Endothelial cell of umbilical vein (primary cell): ENCODE data around the gene RALGAPB. TPM values are rescaled to one million over a fixed set of nuclear protein-coding genes. Genes with fewer than 3 reads are reported as not detected.
A peak's percentile ranks its signal among the peaks of the same experiment; 100 is the strongest.

ENCODE experiments used
- BruUV-seq: library from RNA; stranded (reverse); fragments of 400-500 nt; replicated peaks from 2 replicates; lab custom pipeline; 2021; lab: Mats Ljungman, UMichigan
- CTCF ChIA-PET: fragments of 300-600, 350-600 bp; sonication (Branson Sonifier 250); formaldehyde crosslinking; loops from one replicate; lab custom pipeline; 2021; ENCODE audit warnings: antibody characterized with exemption, inconsistent platforms; lab: Charles Lee
- POLR2A ChIA-PET: fragments of 300-600, 350-600 bp; sonication (Branson Sonifier 250); formaldehyde crosslinking; loops from one replicate; lab custom pipeline; 2021; ENCODE audit warnings: antibody characterized with exemption, inconsistent platforms; lab: Charles Lee
- DNase-seq: peaks from one replicate; pipeline ENCODE4 v3.0.0-alpha.2; 2011; ENCODE audit warnings: low read depth, low spot score
- FAIRE-seq: peaks from 2 replicates; lab custom pipeline; 2011; peaks lifted over from hg19 to GRCh38; lab: Jason Lieb, UNC
- H2AFZ ChIP-seq: 2 replicates; pipeline ENCODE4 v1.6.0; 2012; ENCODE audit warnings: low read depth, low read length, control low read depth, inconsistent platforms
- H3K27ac ChIP-seq: 2 replicates; pipeline ENCODE4 v1.5.1; 2011; ENCODE audit warnings: low read depth, mild to moderate bottlenecking, control low read depth, low read length, moderate library complexity; ENCODE audit not compliant: insufficient read depth
- H3K27me3 ChIP-seq, 2 experiments: 2 replicates each; pipeline versions ENCODE4 v1.6.0 to v1.6.1; 2011; ENCODE audit warnings: low read length in 2 of 2, mixed read lengths in 1 of 2; ENCODE audit not compliant: control insufficient read depth in 2 of 2, insufficient read depth in 2 of 2
- H3K36me3 ChIP-seq, 2 experiments: 2 replicates in 1 of 2; 3 replicates in 1 of 2; pipeline ENCODE4 v1.5.1; 2011; ENCODE audit warnings: low read length in 2 of 2, mild to moderate bottlenecking in 1 of 2, moderate library complexity in 1 of 2; ENCODE audit not compliant: control insufficient read depth in 2 of 2, insufficient read depth in 2 of 2; ENCODE audit errors: extremely low read depth in 1 of 2
- H3K4me1 ChIP-seq: 3 replicates; pipeline ENCODE4 v1.5.1; 2011; ENCODE audit warnings: mild to moderate bottlenecking, low read length; ENCODE audit not compliant: control insufficient read depth, insufficient read depth; ENCODE audit errors: extremely low read depth
- H3K4me2 ChIP-seq: 2 replicates; pipeline ENCODE4 v1.6.1; 2011; ENCODE audit warnings: low read length, control low read depth, mixed read lengths; ENCODE audit not compliant: insufficient read depth
- H3K4me3 ChIP-seq, 3 experiments: fragments of 200-600 bp in 1 of 3; sonication (generic), shearing (Covaris generic) in 1 of 3; replicated peaks in 1 of 3; 2 replicates each; pipeline ENCODE4 v1.5.1; 2011 to 2016; ENCODE audit warnings: control low read depth in 3 of 3, low read length in 3 of 3, mild to moderate bottlenecking in 2 of 3, inconsistent platforms in 1 of 3, low read depth in 1 of 3, moderate library complexity in 1 of 3; ENCODE audit not compliant: insufficient read depth in 1 of 3
- H3K79me2 ChIP-seq: 2 replicates; pipeline ENCODE4 v1.6.0; 2012; ENCODE audit warnings: low read length, inconsistent platforms; ENCODE audit not compliant: control insufficient read depth, insufficient read depth
- H3K9ac ChIP-seq: replicated peaks from 2 replicates; pipeline ENCODE3; 2011; ENCODE audit warnings: low read length, control low read depth; ENCODE audit not compliant: insufficient read depth; ENCODE audit errors: extremely low read depth
- H3K9me1 ChIP-seq: replicated peaks from 3 replicates; pipeline ENCODE4 v1.6.0; 2011; ENCODE audit warnings: mild to moderate bottlenecking, low read length; ENCODE audit not compliant: control insufficient read depth, insufficient read depth; ENCODE audit errors: extremely low read depth
- H3K9me3 ChIP-seq: replicated peaks from 2 replicates; pipeline ENCODE4 v1.5.1; 2012; ENCODE audit warnings: low read length, inconsistent platforms; ENCODE audit not compliant: control insufficient read depth, insufficient read depth
- H4K20me1 ChIP-seq: replicated peaks from 2 replicates; pipeline ENCODE3; 2011; ENCODE audit warnings: mild to moderate bottlenecking, low read length; ENCODE audit not compliant: control insufficient read depth, insufficient read depth; ENCODE audit errors: extremely low read depth
- CTCF ChIP-seq, 2 donors: IDR thresholded peaks; 1 replicate in 1 of 2; 2 replicates in 1 of 2; pipeline ENCODE4 v1.5.1; 2011; ENCODE audit warnings: low read length in 2 of 2, mild to moderate bottlenecking in 2 of 2, moderate library complexity in 2 of 2, control low read depth in 1 of 2, inconsistent platforms in 1 of 2, low read depth in 1 of 2; ENCODE audit not compliant: insufficient read depth in 1 of 2; ENCODE audit errors: extremely low read depth in 1 of 2
- MAX ChIP-seq: IDR thresholded peaks from 2 replicates; pipeline ENCODE4 v1.6.1; 2011; ENCODE audit not compliant: insufficient read depth, insufficient read length
- POLR2AphosphoS5 ChIP-seq: IDR thresholded peaks from 2 replicates; pipeline ENCODE4 v1.6.1; 2012; ENCODE audit warnings: low read depth, mild to moderate bottlenecking, control low read depth, low read length, moderate library complexity; ENCODE audit not compliant: insufficient read depth
- dilution Hi-C: fragments of 300-500 bp; cut with MboI; formaldehyde crosslinking; loops from one replicate; pipeline ENCODE4 v1.15.0; 2019; ENCODE audit warnings: low sequenced_read_pairs; ENCODE audit not compliant: extremely low pct_ligation_motif_present
- intact Hi-C: fragments of 100-400 bp; cut with micrococcal nuclease; formaldehyde crosslinking; loops from one replicate; pipeline ENCODE4 v1.10.0; 2022
- polyA plus RNA-seq, 4 experiments: library from polyadenylated mRNA; depleted of rRNA in 3 of 4; stranded (reverse) in 3 of 4; unstranded in 1 of 4; fragments of >200 nt; gene quantifications; 2 replicates each; pipeline versions ENCODE4 v1.2.1 to v1.2.3, GENCODE V29; 2011 to 2012; ENCODE audit warnings: missing spikeins in 1 of 4
- total RNA-seq: library from RNA; stranded (reverse); gene quantifications from 2 replicates; pipeline ENCODE4 v1.2.3, GENCODE V29; 2021

RALGAPB gene
- total and polyA plus RNA-seq, 2 donors (not counting 3 experiments of a cell fraction or from before 2014, with no cell fraction given), result 12.8 to 38.7 TPM

GRCh38 chr20:38601216-38602184, 128.9 kb downstream of the RALGAPB start, which contains the start of gene ARHGAP40:
ARHGAP40 (plus strand) TSS chr20:38601809.
- Histone ChIP-seq H3K4me3 (peak within 1 kb of the TSS in 1 of 3 experiments; percentile 5), H3K4me2 (peak within 1 kb of the TSS; percentile 31)

More at GRCh38 chr20:38601216-38602184, 128.9 kb downstream of the RALGAPB start, which contains the start of gene ARHGAP40:
- peak; percentile 46 for FAIRE-seq
- DNase-seq, result no peak
- BruUV-seq, result no TSS peak
- intact Hi-C loops (no loop called here), dilution Hi-C loops (no loop called here)
- Histone ChIP-seq H3K27ac (no peak within 1 kb of the TSS), H2AFZ (peak within 1 kb of the TSS; percentile 84), H3K9me1 (no peaks in the 10 kb centered on the region), H3K4me1 (peaks cover 19% of the 10 kb centered on the region), H3K36me3 (no peaks in the 10 kb centered on the region), H4K20me1 (no peaks in the 10 kb centered on the region), H3K9ac (no peak within 1 kb of the TSS), H3K9me3 (no peaks in the 10 kb centered on the region), H3K27me3 (peaks cover 0 to 1% of the 10 kb centered on the region in 2 experiments), H3K79me2 (no peaks in the 10 kb centered on the region)
- ChIA-PET POLR2A (no interaction called here), CTCF (no interaction called here)
- TF ChIP-seq POLR2AphosphoS5 (no peak), CTCF (IDR thresholded peaks at IDR 0.05; ENCODE audit: extremely low read depth in 1 of 2, insufficient read depth in 1 of 2, low read depth in 1 of 2, low read length in 2 of 2) (peak; percentile 15 to 43), MAX (no peak)
